ENCODE results near the gene MEGF6. TPM values are rescaled to one million over a fixed set of nuclear protein-coding genes. Genes with fewer than 3 reads are reported as not detected.
A peak's percentile ranks its signal among the peaks of the same experiment; 100 is the strongest.

The MEGF6 gene
- total RNA-seq, 2 donors from 2014 or later = 83.0 to 103 TPM

DNA sequence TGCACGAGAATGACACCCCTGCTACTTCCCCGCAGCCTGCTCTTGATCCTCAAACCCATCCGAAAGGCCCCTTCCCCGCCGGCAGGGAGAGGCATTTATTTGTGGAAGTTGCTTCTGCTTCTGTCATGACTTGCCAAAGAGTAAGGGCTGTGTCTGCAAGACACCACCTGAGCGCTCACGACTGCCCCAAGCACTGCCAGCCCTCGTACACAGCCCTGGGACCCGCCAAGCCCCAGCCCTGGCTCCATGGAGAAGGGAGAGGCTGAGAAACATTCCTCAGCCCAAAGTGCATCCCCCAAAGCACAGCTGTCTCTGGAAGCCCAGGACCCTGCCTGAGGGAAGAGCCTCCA is 7.2 kb upstream of the MEGF6 start:
- Histone ChIP-seq H3K4me3 (ENCODE audit: low read length) (no peak overlapping the region), H3K27me3 (ENCODE audit: control insufficient read depth, insufficient read depth, low read length, poor library complexity, severe bottlenecking) (no peaks in the 10 kb centered on the region), H3K27ac (ENCODE audit: low read depth, low read length) (no peak overlapping the region), H3K4me1 (ENCODE audit: control insufficient read depth, insufficient read depth, low read length) (peaks cover 24% of the 10 kb centered on the region), H3K36me3 (ENCODE audit: control insufficient read depth, insufficient read depth, low read length) (peaks cover 5% of the 10 kb centered on the region), H3K9me3 (ENCODE audit: control insufficient read depth, low read length) (no peaks in the 10 kb centered on the region), H3K9ac (ENCODE audit: extremely low read depth, low read length, poor library complexity, severe bottlenecking) (no peak overlapping the region)
- peak; percentile 70 for DNase-seq
- 90% methylated on average over 9 of the region's 9 CpGs for WGBS, 2 experiments (ENCODE audit: insufficient coverage in 1 of 2, insufficient read length in 1 of 2)
- Mint-ChIP-seq H3K27ac (no peak overlapping the region), H3K27me3 (ENCODE audit: insufficient read depth) (no peaks in the 10 kb centered on the region), H3K4me1 (peaks cover 24% of the 10 kb centered on the region), H3K9me3 (no peaks in the 10 kb centered on the region), H3K36me3 (ENCODE audit: low read depth) (no peaks in the 10 kb centered on the region), H3K4me3 (no peak overlapping the region)
- TF ChIP-seq, protein P1, sequence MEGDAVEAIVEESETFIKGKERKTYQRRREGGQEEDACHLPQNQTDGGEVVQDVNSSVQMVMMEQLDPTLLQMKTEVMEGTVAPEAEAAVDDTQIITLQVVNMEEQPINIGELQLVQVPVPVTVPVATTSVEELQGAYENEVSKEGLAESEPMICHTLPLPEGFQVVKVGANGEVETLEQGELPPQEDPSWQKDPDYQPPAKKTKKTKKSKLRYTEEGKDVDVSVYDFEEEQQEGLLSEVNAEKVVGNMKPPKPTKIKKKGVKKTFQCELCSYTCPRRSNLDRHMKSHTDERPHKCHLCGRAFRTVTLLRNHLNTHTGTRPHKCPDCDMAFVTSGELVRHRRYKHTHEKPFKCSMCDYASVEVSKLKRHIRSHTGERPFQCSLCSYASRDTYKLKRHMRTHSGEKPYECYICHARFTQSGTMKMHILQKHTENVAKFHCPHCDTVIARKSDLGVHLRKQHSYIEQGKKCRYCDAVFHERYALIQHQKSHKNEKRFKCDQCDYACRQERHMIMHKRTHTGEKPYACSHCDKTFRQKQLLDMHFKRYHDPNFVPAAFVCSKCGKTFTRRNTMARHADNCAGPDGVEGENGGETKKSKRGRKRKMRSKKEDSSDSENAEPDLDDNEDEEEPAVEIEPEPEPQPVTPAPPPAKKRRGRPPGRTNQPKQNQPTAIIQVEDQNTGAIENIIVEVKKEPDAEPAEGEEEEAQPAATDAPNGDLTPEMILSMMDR (conservative IDR thresholded peaks at IDR 0.05) = no peak

- Mint-ChIP-seq H3K9me3 (no peaks in the 10 kb centered on the region), H3K4me3 (no peak overlapping the region), H3K4me1 (peaks cover 30% of the 10 kb centered on the region), H3K27ac (no peak overlapping the region), H3K27me3 (ENCODE audit: insufficient read depth) (peaks cover 2% of the 10 kb centered on the region), H3K36me3 (ENCODE audit: low read depth) (no peaks in the 10 kb centered on the region)
- WGBS, 2 experiments (ENCODE audit: insufficient coverage in 1 of 2, insufficient read length in 1 of 2) = 86 to 93% methylated on average over 10 to 17 of the region's 18 CpGs
- Histone ChIP-seq H3K9me3 (ENCODE audit: control insufficient read depth, low read length) (no peaks in the 10 kb centered on the region), H3K4me3 (ENCODE audit: low read length) (no peak overlapping the region), H3K27ac (ENCODE audit: low read depth, low read length) (no peak overlapping the region), H3K27me3 (ENCODE audit: control insufficient read depth, insufficient read depth, low read length, poor library complexity, severe bottlenecking) (no peaks in the 10 kb centered on the region), H3K4me1 (ENCODE audit: control insufficient read depth, insufficient read depth, low read length) (peaks cover 26% of the 10 kb centered on the region), H3K9ac (ENCODE audit: extremely low read depth, low read length, poor library complexity, severe bottlenecking) (no peak overlapping the region), H3K36me3 (ENCODE audit: control insufficient read depth, insufficient read depth, low read length) (peaks cover 5% of the 10 kb centered on the region)
- DNase-seq = no peak
- TF ChIP-seq, protein P1 (conservative IDR thresholded peaks at IDR 0.05) = no peak
Observed at GRCh38 chr1:3617806-3618345, 6.6 kb upstream of the MEGF6 start.

DNA sequence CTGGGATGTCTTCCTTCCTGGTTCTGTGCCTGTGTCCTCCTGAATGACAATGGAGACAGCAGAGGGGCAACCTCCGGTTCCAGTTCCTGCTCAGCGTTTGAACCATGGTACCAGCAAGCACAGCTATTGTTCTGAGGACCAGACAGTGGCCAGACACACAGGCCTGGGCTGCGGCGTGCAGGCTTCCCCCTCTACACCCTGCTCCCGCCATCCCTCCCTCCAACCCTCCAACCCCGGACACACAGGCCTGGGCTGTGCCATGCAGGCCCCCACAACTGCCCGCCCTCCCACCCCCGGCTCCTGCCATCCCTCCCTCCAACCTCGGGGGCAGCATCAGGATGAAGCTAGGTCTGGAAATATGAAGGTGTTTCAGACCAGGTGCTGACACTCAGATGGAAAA is 5.6 kb upstream of the MEGF6 start:
- Mint-ChIP-seq H3K4me1 (peaks cover 37% of the 10 kb centered on the region), H3K27me3 (ENCODE audit: insufficient read depth) (peaks cover 7% of the 10 kb centered on the region), H3K4me3 (no peak overlapping the region), H3K27ac (no peak overlapping the region), H3K36me3 (ENCODE audit: low read depth) (no peaks in the 10 kb centered on the region), H3K9me3 (no peaks in the 10 kb centered on the region)
- H3K4me3 ChIP-seq (ENCODE audit: low read length) = no peak overlapping the region
- no peaks in the 10 kb centered on the region for H3K36me3 ChIP-seq (ENCODE audit: control insufficient read depth, insufficient read depth, low read length)
- H3K9ac ChIP-seq (ENCODE audit: extremely low read depth, low read length, poor library complexity, severe bottlenecking) = no peak overlapping the region
- no peaks in the 10 kb centered on the region for H3K27me3 ChIP-seq (ENCODE audit: control insufficient read depth, insufficient read depth, low read length, poor library complexity, severe bottlenecking)
- no peak overlapping the region for H3K27ac ChIP-seq (ENCODE audit: low read depth, low read length)
- no peaks in the 10 kb centered on the region for H3K9me3 ChIP-seq (ENCODE audit: control insufficient read depth, low read length)
- peaks cover 33% of the 10 kb centered on the region for H3K4me1 ChIP-seq (ENCODE audit: control insufficient read depth, insufficient read depth, low read length)
- TF ChIP-seq, protein P1 (conservative IDR thresholded peaks at IDR 0.05) = no peak
- DNase-seq = no peak
- WGBS, 2 experiments (ENCODE audit: insufficient coverage in 1 of 2, insufficient read length in 1 of 2) = 94 to 100% methylated on average over 2 to 9 of the region's 9 CpGs
